Measurements from ENCODE around the gene NANOS2.

NANOS2 gene

DNA sequence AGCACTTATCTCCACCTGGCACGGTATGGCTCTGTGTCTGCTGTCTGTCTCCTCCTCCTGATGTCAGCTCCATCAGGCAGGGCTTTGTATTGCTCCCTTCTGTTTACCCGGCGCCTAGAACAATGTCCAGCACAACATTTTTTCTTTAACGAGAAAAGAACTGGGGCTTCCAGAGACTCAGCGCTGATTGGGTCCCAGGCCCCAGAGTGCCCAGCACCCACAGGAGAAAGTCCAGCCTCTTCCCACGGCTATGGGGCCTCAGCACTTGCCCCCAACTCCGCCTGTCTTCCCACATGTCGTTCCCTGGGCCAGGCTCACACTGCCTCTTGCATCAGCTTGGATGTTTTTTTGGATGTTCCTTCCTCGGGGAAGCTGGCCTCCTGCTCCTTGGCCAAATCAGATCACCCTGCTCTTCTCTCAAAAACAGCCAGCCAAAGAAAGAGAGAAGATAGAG lies 19.0 kb downstream of the NANOS2 start:
- DNase-seq (ENCODE audit: low read depth), result no peak
- TF ChIP-seq CTCF (conservative IDR thresholded peaks at IDR 0.05; ENCODE audit: low read depth, low read length), result no peak

DNA sequence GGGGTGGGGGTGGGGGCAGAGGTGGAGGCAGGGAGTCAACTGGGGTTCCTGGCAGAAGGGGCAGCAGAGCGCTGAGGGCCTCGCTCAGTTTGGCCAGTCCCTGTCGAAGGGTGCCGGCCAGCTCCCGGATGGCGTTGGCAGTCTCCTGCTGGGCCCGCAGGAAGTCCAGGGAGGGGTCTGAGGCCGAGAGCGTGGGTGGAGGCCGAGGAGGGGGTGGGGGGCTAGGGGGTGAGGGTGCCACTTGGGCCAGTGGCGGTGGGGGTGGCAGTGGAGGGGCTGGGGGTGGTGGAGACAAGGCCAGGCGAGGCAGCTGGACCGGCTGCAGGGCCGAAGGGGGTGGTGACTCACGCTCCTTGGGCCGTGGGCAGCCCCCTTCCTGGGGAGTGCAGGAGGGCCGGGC lies 23.7 kb downstream of the NANOS2 start:
- no peak for TF ChIP-seq CTCF (conservative IDR thresholded peaks at IDR 0.05; ENCODE audit: low read depth, low read length)
- no peak for DNase-seq (ENCODE audit: low read depth)
- H3K4me3 ChIP-seq (ENCODE audit: low read length), result no peak overlapping the region

More for the DNA sequence above, 19.0 kb downstream of the NANOS2 start:
- H3K4me3 ChIP-seq (ENCODE audit: low read length), result no peak overlapping the region

GRCh38 chr19:45889210-45889885 lies 25.2 kb downstream of the NANOS2 start:
- TF ChIP-seq CTCF (conservative IDR thresholded peaks at IDR 0.05; ENCODE audit: low read depth, low read length), result no peak
- H3K4me3 ChIP-seq (ENCODE audit: low read length), result no peak overlapping the region
- no peak for DNase-seq (ENCODE audit: low read depth)

GRCh38 chr19:45887200-45887710 lies 27.3 kb downstream of the NANOS2 start:
- no peak for TF ChIP-seq CTCF (conservative IDR thresholded peaks at IDR 0.05; ENCODE audit: low read depth, low read length)
- H3K4me3 ChIP-seq (ENCODE audit: low read length), result peak overlapping the region; percentile 69
- DNase-seq (ENCODE audit: low read depth), result no peak

DNA sequence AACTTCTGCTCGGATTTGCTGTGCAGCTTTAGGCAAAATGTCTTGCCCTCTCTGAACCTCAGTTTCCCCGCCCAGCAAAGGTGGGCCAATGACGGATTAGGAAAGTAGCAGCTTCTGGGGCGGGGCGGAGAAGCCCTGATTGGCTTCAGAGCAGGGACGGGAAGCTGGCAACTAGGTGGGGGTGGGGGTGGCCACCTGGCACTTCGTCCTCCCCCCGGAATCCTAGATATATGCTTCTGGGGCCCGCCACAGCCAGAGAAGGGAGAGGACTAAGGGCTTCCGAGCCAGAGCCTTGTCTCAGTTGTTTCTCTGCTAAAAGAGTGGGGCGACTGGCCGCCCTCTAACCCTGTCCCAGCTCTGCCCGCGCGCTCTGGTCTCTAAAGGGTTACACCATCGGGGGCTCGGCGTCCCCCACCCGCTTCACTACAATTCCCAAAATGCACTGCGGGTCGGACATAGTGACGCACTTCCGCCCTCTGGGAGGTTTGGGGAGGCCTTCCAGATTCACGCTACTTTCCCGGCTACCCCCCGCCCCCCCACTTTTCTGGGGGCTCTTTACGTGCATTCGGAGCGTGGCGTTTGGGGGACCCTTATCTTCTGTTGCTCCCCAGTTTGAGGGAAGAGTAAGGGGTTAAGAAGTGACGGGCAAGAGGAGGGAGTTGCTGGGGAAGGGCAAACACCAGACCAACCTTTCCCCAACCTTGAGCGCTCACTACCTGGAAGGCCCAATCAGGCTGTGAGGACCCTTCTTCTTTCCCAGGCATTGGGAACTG lies 28.0 kb downstream of the NANOS2 start:
- TF ChIP-seq CTCF (conservative IDR thresholded peaks at IDR 0.05; ENCODE audit: low read depth, low read length), result no peak
- DNase-seq (ENCODE audit: low read depth), result peak; percentile 62
- H3K4me3 ChIP-seq (ENCODE audit: low read length), result peak overlapping the region; percentile 69

- no peak for TF ChIP-seq CTCF (conservative IDR thresholded peaks at IDR 0.05; ENCODE audit: low read depth, low read length)
- peak; percentile 71 for DNase-seq (ENCODE audit: low read depth)
These were observed 28.8 kb downstream of the NANOS2 start, which contains the start of gene IRF2BP1 for GRCh38 chr19:45885556-45886426. Gene IRF2BP1 (minus strand): TSS chr19:45886141. CDS start chr19:45885774, 367 bp downstream.

More at GRCh38 chr19:45885556-45886426, 28.8 kb downstream of the NANOS2 start, which contains the start of gene IRF2BP1:
- peak within 1 kb of the TSS; percentile 69 for H3K4me3 ChIP-seq (ENCODE audit: low read length)
